HCT116 (cell line): ENCODE measurements around the gene TEDC1.

Source experiments
- EZH2 ChIP-seq: fragments of 200-600 bp; sonication (generic); IDR thresholded peaks from 2 replicates; pipeline ENCODE4 v1.6.1; 2017; ENCODE audit warnings: antibody characterized with exemption, mixed run types
- EZH2phosphoT487 ChIP-seq: fragments of 200-600 bp; IDR thresholded peaks from 2 replicates; pipeline ENCODE4 v1.6.1; 2018; ENCODE audit warnings: antibody characterized with exemption, borderline replicate concordance
- JUND ChIP-seq: IDR thresholded peaks from 2 replicates; pipeline ENCODE4 v1.6.1; 2012
- POLR2A ChIP-seq: IDR thresholded peaks from 2 replicates; pipeline ENCODE4 v1.7.0; 2011; ENCODE audit warnings: borderline replicate concordance; ENCODE audit not compliant: insufficient read depth, insufficient read length; ENCODE audit errors: extremely low read depth
- POLR2AphosphoS5 ChIP-seq: IDR thresholded peaks from 2 replicates; pipeline ENCODE4 v1.6.1; 2011; ENCODE audit warnings: mild to moderate bottlenecking, low read depth, low read length, moderate library complexity
- RAD21 ChIP-seq: IDR thresholded peaks from 2 replicates; pipeline ENCODE4 v1.6.1; 2012; ENCODE audit warnings: low read depth, mild to moderate bottlenecking
- SIN3A ChIP-seq: IDR thresholded peaks from 2 replicates; pipeline ENCODE4 v1.6.1; 2012; ENCODE audit warnings: low read depth
- SP1 ChIP-seq: IDR thresholded peaks from 2 replicates; pipeline ENCODE4 v1.6.1; 2012; ENCODE audit warnings: low read depth
- TCF7L2 ChIP-seq: IDR thresholded peaks from 2 replicates; pipeline ENCODE4 v1.7.0; 2011; ENCODE audit warnings: borderline replicate concordance, inconsistent platforms; ENCODE audit not compliant: insufficient read depth, insufficient read length; ENCODE audit errors: extremely low read depth
- ZNF274 ChIP-seq: fragments of 200-500 bp; sonication (Bioruptor generic); IDR thresholded peaks from 2 replicates; pipeline ENCODE4 v1.6.1; 2014; ENCODE audit warnings: mild to moderate bottlenecking, low read depth, low read length, inconsistent platforms
- TF ChIP-seq, protein P1 (sequence below), 3 experiments: fragments of 200-600 bp in 1 of 3; sonication (generic) in 1 of 3; IDR thresholded peaks in 2 of 3; conservative IDR thresholded peaks in 1 of 3; 2 replicates each; pipeline ENCODE4 v1.5.1; 2012 to 2017; ENCODE audit warnings: low read depth in 2 of 3, low read length in 2 of 3, antibody characterized with exemption in 1 of 3, borderline replicate concordance in 1 of 3, control low read depth in 1 of 3, mild to moderate bottlenecking in 1 of 3, mixed read lengths in 1 of 3, mixed run types in 1 of 3, moderate library complexity in 1 of 3; ENCODE audit not compliant: insufficient read depth in 1 of 3
- TF ChIP-seq, protein P2 (sequence below): IDR thresholded peaks from 2 replicates; pipeline ENCODE4 v1.6.1; 2012; ENCODE audit warnings: low read depth
- TF ChIP-seq, protein P3 (sequence below): IDR thresholded peaks from 2 replicates; pipeline ENCODE4 v1.6.1; 2012
- TF ChIP-seq, protein P4 (sequence below): IDR thresholded peaks from 2 replicates; pipeline ENCODE4 v1.6.1; 2012

DNA sequence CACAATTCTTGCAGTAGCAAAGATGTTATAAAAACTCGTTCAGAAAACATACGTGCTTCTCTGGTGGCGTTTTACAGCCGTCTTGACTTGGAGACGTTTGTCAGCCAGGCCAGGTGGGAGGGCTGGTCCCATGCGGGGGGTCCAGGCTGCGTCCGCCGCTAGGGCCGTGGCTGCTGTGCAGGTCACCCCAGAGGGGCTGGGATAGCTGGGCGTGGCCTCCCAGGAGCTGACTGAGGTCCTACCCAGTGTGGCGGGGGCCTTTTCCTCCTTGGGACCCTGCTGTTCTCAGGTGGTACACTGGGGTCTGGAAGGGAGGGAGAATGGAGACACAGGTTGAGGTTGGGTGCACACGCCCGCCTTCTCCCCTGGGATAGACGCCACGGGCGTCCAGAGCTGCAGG lies 46.2 kb upstream of the TEDC1 start:
- TF ChIP-seq JUND: no peak
- TF ChIP-seq, protein P1, sequence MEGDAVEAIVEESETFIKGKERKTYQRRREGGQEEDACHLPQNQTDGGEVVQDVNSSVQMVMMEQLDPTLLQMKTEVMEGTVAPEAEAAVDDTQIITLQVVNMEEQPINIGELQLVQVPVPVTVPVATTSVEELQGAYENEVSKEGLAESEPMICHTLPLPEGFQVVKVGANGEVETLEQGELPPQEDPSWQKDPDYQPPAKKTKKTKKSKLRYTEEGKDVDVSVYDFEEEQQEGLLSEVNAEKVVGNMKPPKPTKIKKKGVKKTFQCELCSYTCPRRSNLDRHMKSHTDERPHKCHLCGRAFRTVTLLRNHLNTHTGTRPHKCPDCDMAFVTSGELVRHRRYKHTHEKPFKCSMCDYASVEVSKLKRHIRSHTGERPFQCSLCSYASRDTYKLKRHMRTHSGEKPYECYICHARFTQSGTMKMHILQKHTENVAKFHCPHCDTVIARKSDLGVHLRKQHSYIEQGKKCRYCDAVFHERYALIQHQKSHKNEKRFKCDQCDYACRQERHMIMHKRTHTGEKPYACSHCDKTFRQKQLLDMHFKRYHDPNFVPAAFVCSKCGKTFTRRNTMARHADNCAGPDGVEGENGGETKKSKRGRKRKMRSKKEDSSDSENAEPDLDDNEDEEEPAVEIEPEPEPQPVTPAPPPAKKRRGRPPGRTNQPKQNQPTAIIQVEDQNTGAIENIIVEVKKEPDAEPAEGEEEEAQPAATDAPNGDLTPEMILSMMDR (IDR thresholded peaks at IDR 0.05 in 2 of 3, conservative IDR thresholded peaks at IDR 0.05 in 1 of 3; ENCODE audit: borderline replicate concordance in 1 of 3, insufficient read depth in 1 of 3, low read depth in 2 of 3, low read length in 2 of 3): no peak
- no peak for TF ChIP-seq RAD21
- TF ChIP-seq POLR2A: no peak
- TF ChIP-seq POLR2AphosphoS5: no peak
- TF ChIP-seq, protein P2, sequence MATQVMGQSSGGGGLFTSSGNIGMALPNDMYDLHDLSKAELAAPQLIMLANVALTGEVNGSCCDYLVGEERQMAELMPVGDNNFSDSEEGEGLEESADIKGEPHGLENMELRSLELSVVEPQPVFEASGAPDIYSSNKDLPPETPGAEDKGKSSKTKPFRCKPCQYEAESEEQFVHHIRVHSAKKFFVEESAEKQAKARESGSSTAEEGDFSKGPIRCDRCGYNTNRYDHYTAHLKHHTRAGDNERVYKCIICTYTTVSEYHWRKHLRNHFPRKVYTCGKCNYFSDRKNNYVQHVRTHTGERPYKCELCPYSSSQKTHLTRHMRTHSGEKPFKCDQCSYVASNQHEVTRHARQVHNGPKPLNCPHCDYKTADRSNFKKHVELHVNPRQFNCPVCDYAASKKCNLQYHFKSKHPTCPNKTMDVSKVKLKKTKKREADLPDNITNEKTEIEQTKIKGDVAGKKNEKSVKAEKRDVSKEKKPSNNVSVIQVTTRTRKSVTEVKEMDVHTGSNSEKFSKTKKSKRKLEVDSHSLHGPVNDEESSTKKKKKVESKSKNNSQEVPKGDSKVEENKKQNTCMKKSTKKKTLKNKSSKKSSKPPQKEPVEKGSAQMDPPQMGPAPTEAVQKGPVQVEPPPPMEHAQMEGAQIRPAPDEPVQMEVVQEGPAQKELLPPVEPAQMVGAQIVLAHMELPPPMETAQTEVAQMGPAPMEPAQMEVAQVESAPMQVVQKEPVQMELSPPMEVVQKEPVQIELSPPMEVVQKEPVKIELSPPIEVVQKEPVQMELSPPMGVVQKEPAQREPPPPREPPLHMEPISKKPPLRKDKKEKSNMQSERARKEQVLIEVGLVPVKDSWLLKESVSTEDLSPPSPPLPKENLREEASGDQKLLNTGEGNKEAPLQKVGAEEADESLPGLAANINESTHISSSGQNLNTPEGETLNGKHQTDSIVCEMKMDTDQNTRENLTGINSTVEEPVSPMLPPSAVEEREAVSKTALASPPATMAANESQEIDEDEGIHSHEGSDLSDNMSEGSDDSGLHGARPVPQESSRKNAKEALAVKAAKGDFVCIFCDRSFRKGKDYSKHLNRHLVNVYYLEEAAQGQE: no peak
- TF ChIP-seq, protein P3, sequence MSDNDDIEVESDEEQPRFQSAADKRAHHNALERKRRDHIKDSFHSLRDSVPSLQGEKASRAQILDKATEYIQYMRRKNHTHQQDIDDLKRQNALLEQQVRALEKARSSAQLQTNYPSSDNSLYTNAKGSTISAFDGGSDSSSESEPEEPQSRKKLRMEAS: no peak
- no peak for TF ChIP-seq EZH2
- TF ChIP-seq TCF7L2: no peak
- TF ChIP-seq, protein P4, sequence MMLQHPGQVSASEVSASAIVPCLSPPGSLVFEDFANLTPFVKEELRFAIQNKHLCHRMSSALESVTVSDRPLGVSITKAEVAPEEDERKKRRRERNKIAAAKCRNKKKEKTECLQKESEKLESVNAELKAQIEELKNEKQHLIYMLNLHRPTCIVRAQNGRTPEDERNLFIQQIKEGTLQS: no peak
- TF ChIP-seq SP1: no peak
- TF ChIP-seq EZH2phosphoT487: no peak
- TF ChIP-seq ZNF274: no peak
- TF ChIP-seq SIN3A: no peak
